Measurements from ENCODE around the gene ELOVL5. TPM values are rescaled to one million over a fixed set of nuclear protein-coding genes. Genes with fewer than 3 reads are reported as not detected.

The ELOVL5 gene
- total RNA-seq, 1 experiment from 2014 or later: 190 TPM

- no peak for DNase-seq (ENCODE audit: low read depth)
Observed at GRCh38 chr6:53273370-53273769, 75.4 kb downstream of the ELOVL5 start.

GRCh38 chr6:53269827-53270226 lies 78.9 kb downstream of the ELOVL5 start:
- no peak for DNase-seq (ENCODE audit: low read depth)

GRCh38 chr6:53268858-53269608 lies 79.7 kb downstream of the ELOVL5 start:
- DNase-seq (ENCODE audit: low read depth): no peak

- DNase-seq (ENCODE audit: low read depth): no peak
Observed at GRCh38 chr6:53266553-53267090, 82.1 kb downstream of the ELOVL5 start.

- no peak for DNase-seq (ENCODE audit: low read depth)
Observed at GRCh38 chr6:53264915-53265607, 83.7 kb downstream of the ELOVL5 start.

GRCh38 chr6:53264337-53264736 lies 84.4 kb downstream of the ELOVL5 start:
- DNase-seq (ENCODE audit: low read depth): no peak

GRCh38 chr6:53263917-53264316 lies 84.8 kb downstream of the ELOVL5 start:
- DNase-seq (ENCODE audit: low read depth): no peak

GRCh38 chr6:53259860-53260580 lies 88.7 kb downstream of the ELOVL5 start:
- no peak for DNase-seq (ENCODE audit: low read depth)

- DNase-seq (ENCODE audit: low read depth): no peak
Observed at GRCh38 chr6:53258774-53259155, 90.0 kb downstream of the ELOVL5 start.

GRCh38 chr6:53258076-53258773 lies 90.5 kb downstream of the ELOVL5 start:
- DNase-seq (ENCODE audit: low read depth): no peak

- no peak for DNase-seq (ENCODE audit: low read depth)
Observed at GRCh38 chr6:53257533-53257932, 91.2 kb downstream of the ELOVL5 start.

- no peak for DNase-seq (ENCODE audit: low read depth)
Observed at GRCh38 chr6:53257001-53257400, 91.7 kb downstream of the ELOVL5 start.

- no peak for DNase-seq (ENCODE audit: low read depth)
Observed at GRCh38 chr6:53252177-53252692, 96.5 kb downstream of the ELOVL5 start.

- peak; percentile 47 for DNase-seq (ENCODE audit: low read depth)
Observed at GRCh38 chr6:53251033-53251672, 97.6 kb downstream of the ELOVL5 start.

- DNase-seq (ENCODE audit: low read depth): peak; percentile 94
Observed at GRCh38 chr6:53250176-53251032, 98.3 kb downstream of the ELOVL5 start.

- no peak for DNase-seq (ENCODE audit: low read depth)
Observed at GRCh38 chr6:53246924-53247323, 101.8 kb downstream of the ELOVL5 start.

- DNase-seq (ENCODE audit: low read depth): no peak
Observed at GRCh38 chr6:53244958-53245357, 103.8 kb downstream of the ELOVL5 start.

GRCh38 chr6:53244399-53244931 lies 104.3 kb downstream of the ELOVL5 start:
- DNase-seq (ENCODE audit: low read depth): no peak

- peak; percentile 10 for DNase-seq (ENCODE audit: low read depth)
Observed at GRCh38 chr6:53241938-53242337, 106.8 kb downstream of the ELOVL5 start.

- no peak for DNase-seq (ENCODE audit: low read depth)
Observed at GRCh38 chr6:53240761-53241160, 108.0 kb downstream of the ELOVL5 start.
